DND-41 (cell line): ENCODE measurements around the gene PUM2.

Source experiments
- ATAC-seq: fragments of 200-7000 bp; cut with Tn5 transposase; 3 replicates; pipeline ENCODE4 v1.9.1; 2021; ENCODE audit warnings: low read depth; ENCODE audit not compliant: insufficient read depth
- DNase-seq: peaks from one replicate; pipeline ENCODE4 v3.0.0-alpha.2; 2020
- H2AFZ ChIP-seq: 2 replicates; pipeline ENCODE4 v1.6.0; 2012; ENCODE audit warnings: low read depth, low read length
- H3K27ac ChIP-seq: 2 replicates; pipeline ENCODE4 v1.5.1; 2012; ENCODE audit warnings: low read length, inconsistent platforms
- H3K27me3 ChIP-seq: fragments of 200-600 bp; sonication (generic); 2 replicates; pipeline ENCODE4 v1.6.0; 2012; ENCODE audit warnings: low read length, mild to moderate bottlenecking, inconsistent platforms; ENCODE audit not compliant: insufficient read depth, poor library complexity
- H3K36me3 ChIP-seq: 2 replicates; pipeline ENCODE4 v1.5.1; 2012; ENCODE audit warnings: low read length, inconsistent platforms; ENCODE audit not compliant: insufficient read depth
- H3K4me1 ChIP-seq: 2 replicates; pipeline ENCODE4 v1.5.1; 2012; ENCODE audit warnings: mild to moderate bottlenecking, low read length; ENCODE audit not compliant: insufficient read depth
- H3K4me2 ChIP-seq: 2 replicates; pipeline ENCODE4 v1.6.0; 2012; ENCODE audit warnings: mild to moderate bottlenecking, moderate library complexity, low read length, inconsistent platforms; ENCODE audit not compliant: insufficient read depth
- H3K4me3 ChIP-seq, 2 experiments: fragments of 200-600 bp in 1 of 2; shearing (Covaris generic) in 1 of 2; 2 replicates each; pipeline ENCODE4 v1.5.1; 2012 to 2016; ENCODE audit warnings: inconsistent platforms in 2 of 2, low read length in 2 of 2, mild to moderate bottlenecking in 2 of 2, low read depth in 1 of 2, moderate library complexity in 1 of 2
- H3K79me2 ChIP-seq: 2 replicates; pipeline ENCODE4 v1.6.0; 2012; ENCODE audit warnings: low read length, inconsistent platforms; ENCODE audit not compliant: insufficient read depth
- H3K9ac ChIP-seq: 2 replicates; pipeline ENCODE4 v1.6.0; 2012; ENCODE audit warnings: low read depth, mild to moderate bottlenecking, inconsistent platforms, low read length, moderate library complexity
- H3K9me3 ChIP-seq: 2 replicates; pipeline ENCODE4 v1.5.1; 2012; ENCODE audit warnings: low read length, moderate library complexity, mild to moderate bottlenecking, inconsistent platforms; ENCODE audit not compliant: insufficient read depth, severe bottlenecking
- H4K20me1 ChIP-seq: 2 replicates; pipeline ENCODE4 v1.6.0; 2012; ENCODE audit warnings: low read length; ENCODE audit not compliant: insufficient read depth
- EZH2 ChIP-seq: IDR thresholded peaks from 3 replicates; pipeline ENCODE4 v1.6.1; 2012; ENCODE audit warnings: borderline replicate concordance, low read depth, mild to moderate bottlenecking, moderate library complexity, low read length, inconsistent platforms; ENCODE audit not compliant: severe bottlenecking
- TF ChIP-seq, protein P1 (sequence below): IDR thresholded peaks from 2 replicates; pipeline ENCODE4 v1.5.1; 2012; ENCODE audit warnings: borderline replicate concordance, low read length, moderate library complexity, mild to moderate bottlenecking; ENCODE audit not compliant: poor library complexity, severe bottlenecking; ENCODE audit errors: extremely low read depth

PUM2 gene

DNA sequence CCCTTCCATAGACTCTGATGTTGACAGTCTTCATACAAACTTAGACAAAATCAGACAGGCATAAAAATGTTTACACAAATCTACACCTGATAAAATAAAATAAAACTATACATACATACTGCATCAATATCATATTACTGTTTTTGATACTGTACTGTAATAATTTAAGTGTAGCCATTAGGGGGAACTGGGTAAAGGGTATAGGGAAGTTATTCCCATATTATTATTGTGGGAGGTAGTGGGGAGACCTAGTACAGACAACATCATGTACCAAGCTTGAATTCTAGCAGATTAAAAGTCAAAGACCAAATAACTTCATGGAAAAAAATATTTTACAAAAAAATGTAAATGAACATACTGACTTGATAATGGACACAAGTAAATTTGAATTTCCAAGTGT is 43.3 kb downstream of the PUM2 start:
- TF ChIP-seq EZH2: no peak
- TF ChIP-seq, protein P1, sequence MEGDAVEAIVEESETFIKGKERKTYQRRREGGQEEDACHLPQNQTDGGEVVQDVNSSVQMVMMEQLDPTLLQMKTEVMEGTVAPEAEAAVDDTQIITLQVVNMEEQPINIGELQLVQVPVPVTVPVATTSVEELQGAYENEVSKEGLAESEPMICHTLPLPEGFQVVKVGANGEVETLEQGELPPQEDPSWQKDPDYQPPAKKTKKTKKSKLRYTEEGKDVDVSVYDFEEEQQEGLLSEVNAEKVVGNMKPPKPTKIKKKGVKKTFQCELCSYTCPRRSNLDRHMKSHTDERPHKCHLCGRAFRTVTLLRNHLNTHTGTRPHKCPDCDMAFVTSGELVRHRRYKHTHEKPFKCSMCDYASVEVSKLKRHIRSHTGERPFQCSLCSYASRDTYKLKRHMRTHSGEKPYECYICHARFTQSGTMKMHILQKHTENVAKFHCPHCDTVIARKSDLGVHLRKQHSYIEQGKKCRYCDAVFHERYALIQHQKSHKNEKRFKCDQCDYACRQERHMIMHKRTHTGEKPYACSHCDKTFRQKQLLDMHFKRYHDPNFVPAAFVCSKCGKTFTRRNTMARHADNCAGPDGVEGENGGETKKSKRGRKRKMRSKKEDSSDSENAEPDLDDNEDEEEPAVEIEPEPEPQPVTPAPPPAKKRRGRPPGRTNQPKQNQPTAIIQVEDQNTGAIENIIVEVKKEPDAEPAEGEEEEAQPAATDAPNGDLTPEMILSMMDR: no peak
- H3K27me3 ChIP-seq: no peaks in the 10 kb centered on the region
- no peak overlapping the region for H3K4me2 ChIP-seq
- H2AFZ ChIP-seq: no peak overlapping the region
- peaks cover 96% of the 10 kb centered on the region for H3K79me2 ChIP-seq
- peaks cover 48% of the 10 kb centered on the region for H4K20me1 ChIP-seq
- H3K9me3 ChIP-seq: no peaks in the 10 kb centered on the region
- H3K9ac ChIP-seq: no peak overlapping the region
- H3K27ac ChIP-seq: no peak overlapping the region
- H3K4me1 ChIP-seq: no peaks in the 10 kb centered on the region
- H3K4me3 ChIP-seq: no peak overlapping the region
- ATAC-seq: no peak
- H3K36me3 ChIP-seq: peaks cover 96% of the 10 kb centered on the region
- DNase-seq: no peak

DNA sequence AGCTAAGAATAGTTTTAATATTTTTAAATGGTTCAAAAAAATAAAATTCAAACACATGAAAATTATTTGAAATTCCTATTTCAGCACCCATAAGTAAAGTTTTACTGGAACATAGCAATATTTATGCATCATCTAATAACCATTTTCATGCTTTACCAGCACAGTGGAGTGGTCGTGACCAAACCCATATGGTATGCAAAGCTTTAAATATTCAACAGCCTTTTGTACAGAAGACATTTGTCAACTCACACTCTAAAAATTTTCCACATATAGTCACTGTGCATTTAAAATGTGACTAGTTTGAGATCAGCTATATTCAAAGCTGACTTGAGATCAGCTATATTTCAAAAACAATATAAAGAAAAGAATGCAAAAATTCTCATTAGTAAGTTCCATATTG is 46.2 kb downstream of the PUM2 start:
- H2AFZ ChIP-seq: no peak overlapping the region
- no peaks in the 10 kb centered on the region for H3K9me3 ChIP-seq
- H3K4me3 ChIP-seq: no peak overlapping the region
- H4K20me1 ChIP-seq: peaks cover 64% of the 10 kb centered on the region
- peaks cover 94% of the 10 kb centered on the region for H3K36me3 ChIP-seq
- H3K79me2 ChIP-seq: peaks cover 96% of the 10 kb centered on the region
- DNase-seq: no peak
- ATAC-seq: no peak
- H3K4me1 ChIP-seq: no peaks in the 10 kb centered on the region
- TF ChIP-seq, protein P1: no peak
- TF ChIP-seq EZH2: no peak
- no peak overlapping the region for H3K27ac ChIP-seq
- H3K4me2 ChIP-seq: no peak overlapping the region
- no peak overlapping the region for H3K9ac ChIP-seq
- H3K27me3 ChIP-seq: no peaks in the 10 kb centered on the region

DNA sequence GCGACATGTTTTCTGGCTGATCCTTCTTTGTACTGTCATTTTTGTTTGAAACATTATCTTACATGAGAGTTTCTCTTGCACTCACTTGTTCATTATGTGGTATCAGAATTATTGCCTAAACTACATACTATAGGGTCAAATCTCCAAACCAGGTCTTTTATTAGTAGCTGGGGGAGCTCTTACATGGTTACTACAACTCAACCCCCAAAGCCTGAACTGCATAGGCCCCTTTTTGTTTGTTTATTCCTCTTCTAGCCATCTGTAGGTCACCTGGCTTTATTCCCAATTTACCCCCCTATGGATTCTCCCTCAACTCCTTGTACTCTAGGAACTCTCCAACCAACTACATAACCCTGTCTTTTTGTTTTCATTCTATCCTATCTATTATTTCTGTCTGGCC is 46.7 kb downstream of the PUM2 start:
- Histone ChIP-seq H3K36me3 (peaks cover 94% of the 10 kb centered on the region), H3K9me3 (no peaks in the 10 kb centered on the region), H3K27me3 (no peaks in the 10 kb centered on the region), H3K4me3 (no peak overlapping the region), H3K9ac (no peak overlapping the region), H3K79me2 (peaks cover 96% of the 10 kb centered on the region), H4K20me1 (peaks cover 66% of the 10 kb centered on the region), H2AFZ (no peak overlapping the region), H3K4me2 (no peak overlapping the region), H3K4me1 (no peaks in the 10 kb centered on the region), H3K27ac (no peak overlapping the region)
- ATAC-seq: no peak
- DNase-seq: no peak
- TF ChIP-seq, protein P1: no peak
- TF ChIP-seq EZH2: no peak

DNA sequence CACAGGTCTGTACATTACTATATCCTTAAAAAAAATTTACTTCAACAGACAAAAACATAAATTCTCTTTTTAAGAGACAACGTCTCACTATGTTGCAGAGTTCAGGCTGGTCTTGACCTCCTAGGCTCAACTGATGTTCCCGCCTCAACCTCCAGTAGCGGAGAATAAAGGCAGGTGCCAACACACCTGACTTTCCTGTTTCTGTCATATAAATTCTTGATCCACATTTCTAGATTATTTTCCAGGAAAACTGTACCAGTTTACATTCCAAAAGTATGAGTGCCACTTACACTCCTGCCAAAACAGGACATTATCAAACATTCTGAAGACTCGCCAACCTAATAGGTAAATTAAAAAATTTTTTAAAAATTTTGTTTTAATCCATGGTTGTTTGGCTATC is 48.6 kb downstream of the PUM2 start:
- H3K9ac ChIP-seq: no peak overlapping the region
- peaks cover 91% of the 10 kb centered on the region for H3K36me3 ChIP-seq
- peaks cover 95% of the 10 kb centered on the region for H3K79me2 ChIP-seq
- ATAC-seq (no peak), DNase-seq (no peak)
- H4K20me1 ChIP-seq: peaks cover 67% of the 10 kb centered on the region
- H3K27ac ChIP-seq: no peak overlapping the region
- H3K4me1 ChIP-seq: no peaks in the 10 kb centered on the region
- no peak overlapping the region for H2AFZ ChIP-seq
- no peaks in the 10 kb centered on the region for H3K9me3 ChIP-seq
- no peak overlapping the region for H3K4me3 ChIP-seq
- TF ChIP-seq, protein P1: no peak
- no peak for TF ChIP-seq EZH2
- H3K4me2 ChIP-seq: no peak overlapping the region
- H3K27me3 ChIP-seq: no peaks in the 10 kb centered on the region
